Psoas muscle (tissue), 8 donors: ENCODE data around the gene FRY. TPM values are rescaled to one million over a fixed set of nuclear protein-coding genes. Genes with fewer than 3 reads are reported as not detected.
A peak's percentile ranks its signal among the peaks of the same experiment; 100 is the strongest.

Experiments used
- ATAC-seq, 4 donors: fragments of 200-7000 bp; cut with Tn5 transposase; one replicate each; pipeline ENCODE4 v1.9.1; 2020; ENCODE audit warnings: moderate library complexity in 3 of 4, mild to moderate bottlenecking in 2 of 4
- DNase-seq, 2 donors: peaks; one replicate each; pipeline ENCODE4 v3.0.0-alpha.2; 2020
- H3K27ac ChIP-seq: fragments of 200-600 bp; one replicate; pipeline ENCODE4 v1.8.0; 2022
- H3K27me3 ChIP-seq, 3 donors: fragments of 200-600 bp in 1 of 3; one replicate each; pipeline versions ENCODE4 v1.6.1 to v1.8.0; 2013 to 2022; ENCODE audit warnings: low read length in 2 of 3, mild to moderate bottlenecking in 2 of 3, moderate library complexity in 1 of 3; ENCODE audit not compliant: insufficient read depth in 3 of 3
- H3K36me3 ChIP-seq, 2 donors: fragments of 200-600 bp in 1 of 2; one replicate each; pipeline versions ENCODE4 v1.6.1 to v1.8.0; 2013 to 2022; ENCODE audit warnings: low read depth in 1 of 2, mild to moderate bottlenecking in 1 of 2, moderate library complexity in 1 of 2; ENCODE audit not compliant: insufficient read depth in 1 of 2
- H3K4me1 ChIP-seq: fragments of 200-600 bp; one replicate; pipeline ENCODE4 v1.8.0; 2022
- H3K4me3 ChIP-seq: fragments of 200-600 bp; one replicate; pipeline ENCODE4 v1.8.0; 2022; ENCODE audit warnings: mild to moderate bottlenecking
- H3K9me3 ChIP-seq: fragments of 200-600 bp; one replicate; pipeline ENCODE4 v1.8.0; 2022
- WGBS, 3 donors: extraction: QIAGEN DNeasy Blood & Tissue Kit; methylation state at CpG; one replicate each; pipeline versions ENCODE4 v1.1.6 to v1.1.7; 2013; 5-methylcytosine and 5-hydroxymethylcytosine counted together
- intact Hi-C, 2 donors: fragments of 100-400 bp; cut with DNase I; formaldehyde crosslinking; loops; one replicate each; pipeline versions ENCODE4 v1.11.0 to v1.14.2; 2022
- polyA plus RNA-seq, 3 donors: library from polyadenylated mRNA; stranded (reverse); fragments of 200-250 nt; gene quantifications; one replicate each; pipeline ENCODE4 v1.2.3, GENCODE V29; 2013
- total RNA-seq, 4 donors: library from RNA; stranded (reverse); fragmentation: NEBNext Ultra II Directional in 2 of 4; extraction: Animal tissue kit (Norgen Biotek cat#: 25700) in 2 of 4; gene quantifications; one replicate each; pipeline versions ENCODE4 v1.2.1 to v1.2.4, GENCODE V29; 2021 to 2023
- TF ChIP-seq, protein P1 (sequence below): fragments of 200-600 bp; IDR thresholded peaks from one replicate; pipeline ENCODE4 v1.8.0; 2022; ENCODE audit warnings: antibody characterized with exemption
- donor health status: healthy with polysubstance abuse.
- donor health status: DM: no; HTN: no; CAD: no; lungs with moderate emphysema.
- donor health status: Bipolar disorder and iron deficiency.
- donor health status: healthy.
- donor health status: DM: yes; HTN: yes; CAD: no.
- donor health status: DM: no; HTN: no; CAD: no.
- donor health status: DM: no; HTN: no; CAD: no.
- donor health status: DM: yes; HTN: yes; CAD: no.

The FRY gene
- total and polyA plus RNA-seq, 7 donors, result 7.1 to 56.9 (median 24.0) TPM

DNA sequence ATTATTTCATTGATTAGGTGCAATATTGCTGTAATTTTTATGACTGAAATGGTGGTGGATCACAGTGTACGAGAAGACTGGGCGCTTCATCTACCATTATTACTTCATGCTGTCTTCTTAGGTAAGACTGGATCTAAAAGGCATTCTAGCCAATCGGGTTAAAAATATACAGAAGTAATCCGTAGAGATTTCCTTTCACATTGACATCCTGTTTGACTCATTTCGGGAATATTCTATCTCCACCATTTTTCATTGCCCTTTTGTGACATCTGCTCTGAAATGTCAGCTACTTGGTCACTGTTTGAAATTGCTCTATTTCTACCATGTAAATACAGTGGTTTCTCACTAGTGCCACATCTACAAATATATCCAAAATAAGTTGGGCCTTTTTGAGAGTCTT lies 193.3 kb downstream of the FRY start:
- DNase-seq (no peak), ATAC-seq (no peak)
- no peak overlapping the region for H3K4me3 ChIP-seq
- no peak overlapping the region for H3K27ac ChIP-seq
- WGBS, 3 donors, result 86 to 88% (median 88%) methylated on average over 5 of the region's 5 CpGs
- H3K36me3 ChIP-seq, result peaks cover 6 to 79% of the 10 kb centered on the region in 2 donors
- H3K27me3 ChIP-seq, result no peaks in the 10 kb centered on the region
- no peaks in the 10 kb centered on the region for H3K4me1 ChIP-seq
- TF ChIP-seq, protein P1, sequence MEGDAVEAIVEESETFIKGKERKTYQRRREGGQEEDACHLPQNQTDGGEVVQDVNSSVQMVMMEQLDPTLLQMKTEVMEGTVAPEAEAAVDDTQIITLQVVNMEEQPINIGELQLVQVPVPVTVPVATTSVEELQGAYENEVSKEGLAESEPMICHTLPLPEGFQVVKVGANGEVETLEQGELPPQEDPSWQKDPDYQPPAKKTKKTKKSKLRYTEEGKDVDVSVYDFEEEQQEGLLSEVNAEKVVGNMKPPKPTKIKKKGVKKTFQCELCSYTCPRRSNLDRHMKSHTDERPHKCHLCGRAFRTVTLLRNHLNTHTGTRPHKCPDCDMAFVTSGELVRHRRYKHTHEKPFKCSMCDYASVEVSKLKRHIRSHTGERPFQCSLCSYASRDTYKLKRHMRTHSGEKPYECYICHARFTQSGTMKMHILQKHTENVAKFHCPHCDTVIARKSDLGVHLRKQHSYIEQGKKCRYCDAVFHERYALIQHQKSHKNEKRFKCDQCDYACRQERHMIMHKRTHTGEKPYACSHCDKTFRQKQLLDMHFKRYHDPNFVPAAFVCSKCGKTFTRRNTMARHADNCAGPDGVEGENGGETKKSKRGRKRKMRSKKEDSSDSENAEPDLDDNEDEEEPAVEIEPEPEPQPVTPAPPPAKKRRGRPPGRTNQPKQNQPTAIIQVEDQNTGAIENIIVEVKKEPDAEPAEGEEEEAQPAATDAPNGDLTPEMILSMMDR, result no peak
- H3K9me3 ChIP-seq, result no peaks in the 10 kb centered on the region
- intact Hi-C loops, result no loop called here

DNA sequence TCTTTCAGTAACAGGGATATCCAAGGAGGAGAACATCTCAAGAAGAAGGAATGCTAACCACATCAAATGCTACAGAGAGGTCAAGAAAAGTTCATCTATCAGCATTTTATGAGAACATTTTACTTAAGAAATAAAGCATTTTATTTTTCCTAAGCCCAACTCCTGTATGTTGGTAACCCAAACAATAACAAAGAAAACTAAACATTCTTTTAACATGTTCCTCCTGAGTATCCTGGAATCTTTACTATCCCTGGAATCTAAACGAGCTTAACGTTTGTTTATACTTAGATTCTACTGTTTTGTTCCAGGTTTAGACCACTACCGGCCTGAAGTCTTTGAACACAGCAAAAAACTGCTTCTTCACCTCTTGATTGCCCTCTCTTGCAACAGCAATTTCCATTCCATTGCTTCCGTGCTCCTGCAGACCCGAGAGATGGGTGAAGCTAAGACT lies 193.9 kb downstream of the FRY start:
- Histone ChIP-seq H3K27ac (no peak overlapping the region), H3K4me3 (no peak overlapping the region), H3K27me3 (no peaks in the 10 kb centered on the region), H3K9me3 (no peaks in the 10 kb centered on the region), H3K4me1 (no peaks in the 10 kb centered on the region), H3K36me3 (peaks cover 6 to 76% of the 10 kb centered on the region in 2 donors)
- WGBS, 3 donors, result 62 to 65% (median 64%) methylated on average over 5 of the region's 5 CpGs
- no peak for ATAC-seq
- intact Hi-C loops, result no loop called here
- TF ChIP-seq, protein P1, result no peak
- no peak for DNase-seq

DNA sequence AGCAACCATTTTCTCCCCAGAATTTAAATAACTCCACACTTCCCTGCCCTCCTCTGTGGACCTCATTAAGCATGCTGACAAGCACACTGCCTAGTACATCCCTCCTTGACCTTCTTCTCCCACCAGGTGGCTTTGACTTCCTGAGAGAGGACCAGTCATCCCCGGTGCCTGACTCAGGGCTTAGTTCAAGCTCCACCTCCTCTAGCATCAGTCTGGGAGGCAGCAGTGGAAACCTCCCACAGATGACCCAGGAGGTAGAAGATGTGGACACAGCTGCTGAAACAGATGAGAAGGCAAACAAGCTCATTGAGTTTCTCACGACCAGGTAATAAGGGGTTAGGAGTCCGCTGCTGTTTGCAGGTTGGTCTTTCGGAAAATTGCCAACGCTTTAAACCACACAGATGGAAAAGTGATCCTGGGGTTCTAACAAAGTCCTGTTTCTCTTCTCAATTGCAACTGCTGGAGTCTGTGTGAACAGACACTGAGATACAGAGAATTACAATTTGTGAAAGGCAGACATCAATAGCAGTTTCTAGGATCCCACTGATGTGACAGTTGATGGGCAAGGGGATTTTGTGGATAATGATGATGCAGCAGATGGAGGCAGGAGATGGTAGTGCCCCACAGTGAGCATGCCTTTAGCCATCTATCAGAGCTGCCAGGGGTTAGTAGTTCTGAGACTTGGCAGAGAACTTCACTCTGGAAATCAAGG lies 196.9 kb downstream of the FRY start:
- no peak for ATAC-seq
- peaks cover 6 to 90% of the 10 kb centered on the region in 2 donors for H3K36me3 ChIP-seq
- no peaks in the 10 kb centered on the region for H3K27me3 ChIP-seq
- no peaks in the 10 kb centered on the region for H3K9me3 ChIP-seq
- H3K27ac ChIP-seq, result no peak overlapping the region
- H3K4me1 ChIP-seq, result no peaks in the 10 kb centered on the region
- 83 to 87% (median 84%) methylated on average over 5 of the region's 5 CpGs for WGBS, 3 donors
- TF ChIP-seq, protein P1, result no peak
- intact Hi-C loops, result no loop called here
- H3K4me3 ChIP-seq, result no peak overlapping the region
- DNase-seq, result no peak

DNA sequence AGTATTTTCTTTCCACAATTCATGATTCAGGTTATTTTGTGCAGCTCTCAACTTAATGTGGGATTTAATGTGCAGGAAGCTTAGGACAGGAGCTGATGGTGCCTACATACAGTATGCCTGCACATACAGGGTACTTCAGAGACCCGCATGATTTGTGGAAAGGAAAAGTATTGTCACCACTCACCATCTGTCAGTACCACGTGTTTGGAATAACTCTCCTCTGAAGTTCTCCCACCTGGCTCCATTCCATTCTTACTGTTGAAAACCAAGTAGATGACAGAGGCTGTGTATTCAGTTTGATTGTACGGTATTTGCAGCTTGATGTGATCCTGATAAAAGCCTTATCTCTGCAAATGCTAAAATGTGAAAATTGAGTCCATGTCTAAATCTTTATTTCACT lies 197.9 kb downstream of the FRY start:
- peaks cover 6 to 92% of the 10 kb centered on the region in 2 donors for H3K36me3 ChIP-seq
- DNase-seq, result no peak
- TF ChIP-seq, protein P1, result no peak
- 26 to 30% (median 29%) methylated on average over 3 of the region's 3 CpGs for WGBS, 3 donors
- intact Hi-C loops, result no loop called here
- H3K4me1 ChIP-seq, result no peaks in the 10 kb centered on the region
- no peak overlapping the region for H3K4me3 ChIP-seq
- ATAC-seq, result peak in 2 of 4 donors; percentile 26 to 63
- no peaks in the 10 kb centered on the region for H3K27me3 ChIP-seq
- H3K27ac ChIP-seq, result no peak overlapping the region
- H3K9me3 ChIP-seq, result no peaks in the 10 kb centered on the region

DNA sequence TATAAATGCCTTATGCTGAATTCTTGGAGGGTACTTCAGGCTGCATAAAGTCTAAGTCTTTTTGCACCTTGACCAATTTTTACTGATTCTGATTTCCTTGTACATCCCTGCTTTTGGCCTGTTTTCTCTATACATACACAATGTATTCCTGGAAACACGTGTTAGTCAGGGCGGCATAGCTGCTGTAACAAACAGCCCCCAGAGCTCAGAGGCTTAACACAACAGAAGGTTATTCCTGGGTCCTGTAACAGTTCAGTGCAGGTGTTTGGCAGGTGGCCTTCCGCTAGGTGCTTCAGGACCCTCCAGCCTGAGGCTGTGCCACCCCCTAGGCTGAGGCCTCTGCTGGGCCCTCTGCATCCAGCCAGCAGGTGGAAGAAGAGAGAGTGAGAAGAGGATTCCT lies 200.7 kb downstream of the FRY start:
- Histone ChIP-seq H3K36me3 (peaks cover 0 to 92% of the 10 kb centered on the region in 2 donors), H3K27ac (no peak overlapping the region), H3K4me1 (no peaks in the 10 kb centered on the region)

More for the DNA sequence above, 200.7 kb downstream of the FRY start:
- DNase-seq (no peak), ATAC-seq (no peak)
- TF ChIP-seq, protein P1, result no peak
- WGBS, 3 donors, result 98% methylated on average over 3 of the region's 3 CpGs
- no peaks in the 10 kb centered on the region for H3K9me3 ChIP-seq
- no peaks in the 10 kb centered on the region for H3K27me3 ChIP-seq
- no peak overlapping the region for H3K4me3 ChIP-seq
- intact Hi-C loops, result no loop called here
